Measurements from ENCODE around the gene POLQ. TPM values are rescaled to one million over a fixed set of nuclear protein-coding genes. Genes with fewer than 3 reads are reported as not detected.

Gene POLQ
- total and polyA plus RNA-seq, 10 of the 15 experiments (the other 5 are each of a cell fraction or from before 2014, with no cell fraction given): 3.3 to 22.4 (median 15.9) TPM

DNA sequence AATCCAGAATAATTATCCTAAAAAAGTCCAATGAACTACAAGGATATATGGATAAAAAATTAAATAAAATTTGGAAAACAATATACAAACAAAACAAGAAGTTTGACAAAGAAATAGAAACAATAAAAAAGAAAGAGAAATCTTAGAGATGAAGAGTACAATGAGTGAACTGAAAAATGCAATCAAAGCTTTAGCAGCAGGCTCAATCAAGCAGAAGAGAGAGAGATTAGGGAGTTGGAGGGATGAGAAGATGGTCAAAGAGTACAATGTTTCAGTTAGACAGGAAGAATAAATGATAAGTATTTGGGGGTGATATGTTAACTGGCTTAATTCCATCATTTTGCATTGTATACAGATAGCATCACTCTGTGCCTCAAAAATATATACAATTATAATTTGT lies 29.9 kb downstream of the POLQ start:
- Histone ChIP-seq H3K4me3 (no peak overlapping the region), H3K79me2 (ENCODE audit: control insufficient read depth, insufficient read depth, low read length) (no peaks in the 10 kb centered on the region; the same call in 1 of the 2 replicates), H3K36me3 (ENCODE audit: control insufficient read depth in 2 of 2, insufficient read depth in 2 of 2, low read length in 1 of 2) (peaks cover 4 to 8% of the 10 kb centered on the region in 2 experiments; a peak in 3 of 4 replicates), H2AFZ (ENCODE audit: control insufficient read depth, low read depth, low read length) (no peak overlapping the region), H3K4me2 (ENCODE audit: control insufficient read depth, insufficient read depth) (no peak overlapping the region), H3K9ac (ENCODE audit: control insufficient read depth, insufficient read depth, low read length) (no peak overlapping the region), H3K27ac (ENCODE audit: control insufficient read depth, insufficient read depth) (no peak overlapping the region), H3K9me3 (replicated peaks; ENCODE audit: control insufficient read depth, insufficient read depth, low read length) (peaks cover 5% of the 10 kb centered on the region; the same call in 2 of the 3 replicates), H3K4me1 (ENCODE audit: control insufficient read depth, insufficient read depth, low read length) (no peaks in the 10 kb centered on the region), H4K20me1 (ENCODE audit: control insufficient read depth, insufficient read depth) (no peaks in the 10 kb centered on the region; the same call in 1 of the 2 replicates), H3K27me3 (replicated peaks in 1 of 2; ENCODE audit: control insufficient read depth in 2 of 2, insufficient read depth in 2 of 2, low read length in 1 of 2) (no peaks in the 10 kb centered on the region)
- SMC1A ChIA-PET (ENCODE audit: uncharacterized antibody, unreplicated experiment): no interaction called here
- intact Hi-C loops (cut with micrococcal nuclease; ENCODE audit: unreplicated experiment): no loop called here
- DNase-seq (ENCODE audit: low read depth, low spot score): no peak
- no TSS peak for BruUV-seq (replicated peaks)
- in situ Hi-C loops (cut with MboI): no loop called here
- POLR2A ChIA-PET: no interaction called here
- CTCF ChIA-PET: interaction anchor here (1.7 kb wide), 1 partner anchor 13 kb away, joined by 6 read pairs; no protein-coding TSS in a partner anchor
- RAD21 ChIA-PET (ENCODE audit: unreplicated experiment): no interaction called here
- TF ChIP-seq ATF7 (IDR thresholded peaks at IDR 0.05; ENCODE audit: low read depth): no peak
- TF ChIP-seq HDGF (IDR thresholded peaks at IDR 0.05): no peak
- TF ChIP-seq CBX5 (IDR thresholded peaks at IDR 0.05; ENCODE audit: low read depth): peak; percentile 91; the same call in 1 of the 2 replicates
- FAIRE-seq: no peak
- no peak for ATAC-seq

DNA sequence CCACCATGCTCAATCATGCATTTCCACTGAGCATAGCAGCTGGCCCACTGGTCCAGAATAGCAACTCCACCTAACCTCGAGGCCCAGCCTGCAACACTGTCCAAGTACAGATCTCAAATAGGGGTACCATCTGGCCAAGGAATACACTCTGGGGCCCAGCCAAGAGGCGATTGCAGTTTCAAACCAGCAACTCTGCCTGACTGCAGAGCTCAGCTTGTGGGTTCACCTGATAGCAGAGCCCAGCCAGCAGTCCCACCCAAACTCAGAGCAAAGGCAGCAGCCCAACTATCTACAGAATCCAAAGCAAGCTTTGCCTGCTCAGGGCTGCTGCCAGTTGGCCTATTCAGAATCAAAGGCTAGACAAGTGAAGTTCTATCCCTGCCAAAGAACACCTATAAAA lies 30.5 kb downstream of the POLQ start:
- H3K9me3 ChIP-seq (replicated peaks; ENCODE audit: control insufficient read depth, insufficient read depth, low read length): peaks cover 5% of the 10 kb centered on the region; the same call in 2 of the 3 replicates
- ChIA-PET RAD21 (ENCODE audit: unreplicated experiment) (no interaction called here), POLR2A (no interaction called here), SMC1A (ENCODE audit: uncharacterized antibody, unreplicated experiment) (interaction anchor here (1.4 kb wide), 1 partner anchor 12 kb away, joined by 5 read pairs; no protein-coding TSS in a partner anchor), CTCF (interaction anchor here (1.7 kb wide), 1 partner anchor 14 kb away, joined by 6 read pairs; no protein-coding TSS in a partner anchor)
- H3K4me1 ChIP-seq (ENCODE audit: control insufficient read depth, insufficient read depth, low read length): no peaks in the 10 kb centered on the region
- in situ Hi-C loops (cut with MboI) (no loop called here), intact Hi-C loops (cut with micrococcal nuclease; ENCODE audit: unreplicated experiment) (no loop called here)
- H3K9ac ChIP-seq (ENCODE audit: control insufficient read depth, insufficient read depth, low read length): no peak overlapping the region
- DNase-seq (ENCODE audit: low read depth, low spot score): no peak
- H4K20me1 ChIP-seq (ENCODE audit: control insufficient read depth, insufficient read depth): no peaks in the 10 kb centered on the region; the same call in 1 of the 2 replicates
- H2AFZ ChIP-seq (ENCODE audit: control insufficient read depth, low read depth, low read length): no peak overlapping the region
- BruUV-seq (replicated peaks): no TSS peak
- H3K4me2 ChIP-seq (ENCODE audit: control insufficient read depth, insufficient read depth): no peak overlapping the region
- no peak for ATAC-seq
- H3K4me3 ChIP-seq: no peak overlapping the region
- no peaks in the 10 kb centered on the region; the same call in 1 of the 2 replicates for H3K79me2 ChIP-seq (ENCODE audit: control insufficient read depth, insufficient read depth, low read length)
- peaks cover 6 to 8% of the 10 kb centered on the region in 2 experiments; a peak in 3 of 4 replicates for H3K36me3 ChIP-seq (ENCODE audit: control insufficient read depth in 2 of 2, insufficient read depth in 2 of 2, low read length in 1 of 2)
- no peak for FAIRE-seq
- no peak overlapping the region for H3K27ac ChIP-seq (ENCODE audit: control insufficient read depth, insufficient read depth)
- H3K27me3 ChIP-seq (replicated peaks in 1 of 2; ENCODE audit: control insufficient read depth in 2 of 2, insufficient read depth in 2 of 2, low read length in 1 of 2): no peaks in the 10 kb centered on the region
- WGBS (ENCODE audit: insufficient coverage, insufficient replicate concordance, low lambda C conversion rate, missing lambda C conversion rate): 0% methylated on average over 2 of the region's 2 CpGs
- TF ChIP-seq, protein P1, sequence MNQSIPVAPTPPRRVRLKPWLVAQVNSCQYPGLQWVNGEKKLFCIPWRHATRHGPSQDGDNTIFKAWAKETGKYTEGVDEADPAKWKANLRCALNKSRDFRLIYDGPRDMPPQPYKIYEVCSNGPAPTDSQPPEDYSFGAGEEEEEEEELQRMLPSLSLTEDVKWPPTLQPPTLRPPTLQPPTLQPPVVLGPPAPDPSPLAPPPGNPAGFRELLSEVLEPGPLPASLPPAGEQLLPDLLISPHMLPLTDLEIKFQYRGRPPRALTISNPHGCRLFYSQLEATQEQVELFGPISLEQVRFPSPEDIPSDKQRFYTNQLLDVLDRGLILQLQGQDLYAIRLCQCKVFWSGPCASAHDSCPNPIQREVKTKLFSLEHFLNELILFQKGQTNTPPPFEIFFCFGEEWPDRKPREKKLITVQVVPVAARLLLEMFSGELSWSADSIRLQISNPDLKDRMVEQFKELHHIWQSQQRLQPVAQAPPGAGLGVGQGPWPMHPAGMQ (IDR thresholded peaks at IDR 0.05; ENCODE audit: borderline replicate concordance): no peak
- TF ChIP-seq ZNF207 (IDR thresholded peaks at IDR 0.05; ENCODE audit: borderline replicate concordance) (no peak), SIX5 (IDR thresholded peaks at IDR 0.05; ENCODE audit: low read depth, low read length, severe bottlenecking) (no peak), CBX3 (IDR thresholded peaks at IDR 0.05; ENCODE audit: borderline replicate concordance, low read depth) (no peak), SMAD5 (IDR thresholded peaks at IDR 0.05; ENCODE audit: low read depth) (no peak), ASH2L (IDR thresholded peaks at IDR 0.05; ENCODE audit: borderline replicate concordance, low read depth) (no peak), ETV6 (conservative IDR thresholded peaks at IDR 0.05 in 1 of 2, IDR thresholded peaks at IDR 0.05 in 1 of 2; ENCODE audit: borderline replicate concordance in 1 of 2, low read depth in 1 of 2) (no peak), WRNIP1 (IDR thresholded peaks at IDR 0.05; ENCODE audit: borderline replicate concordance, low read depth, low read length) (no peak), NRF1 (conservative IDR thresholded peaks at IDR 0.05; ENCODE audit: low read depth, low read length) (no peak), TARDBP (IDR thresholded peaks at IDR 0.05; ENCODE audit: borderline replicate concordance) (no peak), EZH2 (IDR thresholded peaks at IDR 0.05; ENCODE audit: borderline replicate concordance, control insufficient read depth, low read depth, low read length) (no peak), ZNF622 (IDR thresholded peaks at IDR 0.05) (no peak), TBL1XR1 (IDR thresholded peaks at IDR 0.05; ENCODE audit: low read depth, low read length) (no peak), KDM1A (IDR thresholded peaks at IDR 0.05; ENCODE audit: borderline replicate concordance) (no peak)

All from GM12878 (cell line).